ENCODE results near the gene LCE1D.

LCE1D gene

DNA sequence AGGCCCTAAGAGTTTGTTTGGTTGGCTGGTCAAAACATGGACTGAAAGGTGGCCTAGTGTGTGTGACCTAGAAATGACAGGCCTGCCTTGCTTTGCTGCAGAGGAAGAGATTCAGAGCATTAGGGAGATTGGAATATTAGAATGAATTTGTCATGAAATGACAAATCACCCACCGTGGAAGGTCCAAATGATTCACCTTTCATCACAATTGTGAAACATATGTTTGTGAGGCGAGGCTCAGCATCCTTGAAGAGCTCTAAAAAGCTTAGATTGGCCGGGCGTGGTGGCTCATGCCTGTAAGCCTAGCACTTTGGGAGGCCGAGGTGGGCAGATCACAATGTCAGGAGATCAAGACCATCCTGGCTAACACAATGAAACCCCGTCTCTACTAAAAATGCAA is 20.8 kb downstream of the LCE1D start:
- DNase-seq, result no peak

DNA sequence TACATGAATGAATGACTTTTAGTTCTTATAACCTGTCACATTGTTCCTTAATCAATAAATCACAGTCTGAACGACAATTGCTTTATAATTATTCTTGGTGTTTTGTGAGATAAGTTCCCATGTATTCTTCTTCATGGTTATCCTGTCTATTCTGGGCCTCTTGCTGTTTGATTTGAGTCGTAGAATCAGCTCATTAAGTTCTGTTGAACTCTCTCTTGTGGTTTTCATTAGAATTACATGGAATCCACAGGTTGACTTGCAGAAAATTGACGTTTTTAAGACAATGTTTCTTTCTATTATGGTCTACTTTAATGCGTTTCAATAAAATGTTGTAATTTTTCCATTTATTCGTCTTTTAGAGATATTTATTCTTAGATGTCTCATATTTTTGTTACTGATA is 26.8 kb downstream of the LCE1D start:
- DNase-seq, result no peak

DNA sequence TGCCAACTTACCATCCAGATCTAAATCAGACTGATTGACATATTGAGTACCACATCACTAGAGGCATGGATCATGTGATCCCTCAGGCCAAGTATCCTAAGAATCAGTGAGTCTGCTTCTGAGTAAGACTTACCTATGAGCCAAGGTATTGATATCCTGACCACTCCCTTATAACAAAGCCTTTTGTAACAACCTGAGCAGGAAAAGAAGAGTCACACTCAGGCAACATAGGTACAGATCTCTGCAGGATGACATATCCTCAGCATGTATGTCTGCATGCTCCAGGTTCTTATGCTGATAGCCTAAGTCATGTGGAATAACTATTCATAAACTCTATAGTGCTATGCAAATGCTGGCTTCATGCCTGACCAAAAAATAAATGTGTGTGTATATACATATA is 28.4 kb downstream of the LCE1D start:
- DNase-seq, result no peak

DNA sequence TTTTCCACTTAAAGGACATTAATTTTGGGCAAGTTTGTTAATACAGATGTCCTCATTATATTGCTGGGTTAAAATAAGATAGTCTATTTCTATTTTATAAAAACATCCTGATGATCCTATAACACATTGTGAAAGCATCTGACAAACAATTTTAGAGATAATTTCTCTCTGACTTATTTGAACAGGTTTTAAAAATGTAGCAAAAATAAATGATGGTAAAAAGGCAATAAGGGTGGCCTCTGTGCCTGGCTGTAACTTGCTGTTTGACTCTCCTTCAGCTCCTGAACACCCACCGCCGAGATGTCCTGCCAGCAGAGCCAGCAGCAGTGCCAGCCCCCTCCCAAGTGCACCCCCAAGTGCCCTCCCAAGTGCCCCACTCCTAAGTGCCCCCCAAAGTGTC is 30.7 kb downstream of the LCE1D start, which contains the start of gene LCE1A:
TSS of gene LCE1A (plus strand) at position 301 of the 400 bp plus-strand sequence. CDS start at position 301, 0 bp downstream.
- no peak for DNase-seq

DNA sequence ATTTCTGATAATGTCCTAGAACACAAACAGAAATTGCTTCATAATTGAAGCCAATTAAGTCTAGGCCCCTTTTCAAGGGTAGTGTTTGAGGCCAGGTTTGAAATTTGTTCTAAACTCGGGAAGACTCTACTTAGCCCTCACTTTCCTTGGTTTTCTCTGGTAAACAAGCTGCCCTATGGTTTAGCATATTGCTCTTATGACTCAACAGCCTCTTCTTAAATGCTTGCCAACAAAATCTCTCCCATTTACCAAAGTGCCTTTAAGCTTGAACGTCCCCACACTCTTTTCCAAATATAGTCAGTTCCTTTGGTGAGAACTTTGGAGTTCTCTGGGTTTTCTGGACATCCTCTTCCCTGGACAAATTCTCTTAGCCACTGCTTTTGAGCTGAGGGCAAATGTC is 40.3 kb downstream of the LCE1D start:
- no peak for DNase-seq

DNA sequence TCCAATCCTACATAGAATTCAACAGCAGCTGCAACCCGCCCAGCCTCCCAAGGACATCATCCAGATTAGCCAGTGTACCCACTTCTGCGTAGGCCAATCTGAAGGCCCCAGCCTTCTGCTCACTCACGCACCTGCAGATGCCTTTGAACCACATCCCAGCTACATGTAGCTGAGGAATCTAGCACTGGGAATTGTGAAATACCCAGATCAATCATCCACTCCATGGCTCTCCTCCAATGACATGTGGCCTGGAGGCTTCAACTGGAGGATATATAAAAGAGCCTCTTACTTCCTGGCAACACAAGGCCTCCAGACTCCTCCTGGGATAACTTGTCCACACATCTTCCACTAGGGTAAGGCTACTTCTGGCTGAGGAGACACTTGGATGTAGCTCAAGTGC is 46.0 kb downstream of the LCE1D start, which contains the start of gene LCE6A:
TSS of gene LCE6A (plus strand) at position 301 of the 400 bp plus-strand sequence. CDS start 665 bp downstream, outside the sequence.
- DNase-seq, result no peak
